ENCODE results near the gene MYO9A. TPM values are rescaled to one million over a fixed set of nuclear protein-coding genes. Genes with fewer than 3 reads are reported as not detected.

The MYO9A gene
- total RNA-seq, 1 experiment from 2014 or later = 41.6 TPM

DNA sequence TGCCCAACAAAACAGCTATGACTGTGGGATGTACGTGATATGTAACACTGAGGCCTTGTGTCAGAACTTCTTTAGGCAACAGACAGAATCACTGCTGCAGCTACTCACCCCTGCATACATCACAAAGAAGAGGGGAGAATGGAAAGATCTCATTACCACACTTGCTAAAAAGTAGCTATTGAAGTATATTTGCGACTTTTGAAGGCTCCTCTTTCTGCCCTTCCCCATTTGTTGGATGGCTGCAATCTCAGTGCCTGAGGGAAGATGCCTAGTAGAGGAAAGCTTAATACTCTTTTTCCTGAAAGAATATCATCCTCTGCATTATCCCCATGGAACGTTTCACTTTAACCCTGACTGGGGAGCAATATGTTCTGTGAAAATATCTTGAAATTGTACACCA is 22.1 kb upstream of the MYO9A start:
- BruUV-seq (replicated peaks) = no TSS peak
- intact Hi-C loops (cut with micrococcal nuclease; ENCODE audit: unreplicated experiment) (no loop called here), in situ Hi-C loops (cut with HindIII; ENCODE audit: low pct_unique_long_range_greater_than_20kb, low sequenced_read_pairs) (no loop called here)
- no peak for ATAC-seq
- no peak overlapping the region for H3K4me3 ChIP-seq (ENCODE audit: low read depth in 2 of 2, low read length in 2 of 2)
- DNase-seq (ENCODE audit: low read depth, low spot score) = no peak
- no peaks in the 10 kb centered on the region for H3K36me3 ChIP-seq (ENCODE audit: control insufficient read depth, insufficient read depth, low read length)
- H3K27ac ChIP-seq (ENCODE audit: low read length) = no peak overlapping the region
- H3K9me3 ChIP-seq (ENCODE audit: control insufficient read depth, insufficient read depth, low read depth, low read length) = no peaks in the 10 kb centered on the region
- TF ChIP-seq POLR2AphosphoS5 (IDR thresholded peaks at IDR 0.05; ENCODE audit: low read depth, low read length) (no peak), SIN3A (IDR thresholded peaks at IDR 0.05; ENCODE audit: borderline replicate concordance, insufficient read depth, low read depth, low read length) (no peak), TCF7L2 (IDR thresholded peaks at IDR 0.05; ENCODE audit: low read depth, low read length) (no peak)
- TF ChIP-seq, protein P1, sequence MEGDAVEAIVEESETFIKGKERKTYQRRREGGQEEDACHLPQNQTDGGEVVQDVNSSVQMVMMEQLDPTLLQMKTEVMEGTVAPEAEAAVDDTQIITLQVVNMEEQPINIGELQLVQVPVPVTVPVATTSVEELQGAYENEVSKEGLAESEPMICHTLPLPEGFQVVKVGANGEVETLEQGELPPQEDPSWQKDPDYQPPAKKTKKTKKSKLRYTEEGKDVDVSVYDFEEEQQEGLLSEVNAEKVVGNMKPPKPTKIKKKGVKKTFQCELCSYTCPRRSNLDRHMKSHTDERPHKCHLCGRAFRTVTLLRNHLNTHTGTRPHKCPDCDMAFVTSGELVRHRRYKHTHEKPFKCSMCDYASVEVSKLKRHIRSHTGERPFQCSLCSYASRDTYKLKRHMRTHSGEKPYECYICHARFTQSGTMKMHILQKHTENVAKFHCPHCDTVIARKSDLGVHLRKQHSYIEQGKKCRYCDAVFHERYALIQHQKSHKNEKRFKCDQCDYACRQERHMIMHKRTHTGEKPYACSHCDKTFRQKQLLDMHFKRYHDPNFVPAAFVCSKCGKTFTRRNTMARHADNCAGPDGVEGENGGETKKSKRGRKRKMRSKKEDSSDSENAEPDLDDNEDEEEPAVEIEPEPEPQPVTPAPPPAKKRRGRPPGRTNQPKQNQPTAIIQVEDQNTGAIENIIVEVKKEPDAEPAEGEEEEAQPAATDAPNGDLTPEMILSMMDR (IDR thresholded peaks at IDR 0.05) = no peak
- TF ChIP-seq, protein P2, sequence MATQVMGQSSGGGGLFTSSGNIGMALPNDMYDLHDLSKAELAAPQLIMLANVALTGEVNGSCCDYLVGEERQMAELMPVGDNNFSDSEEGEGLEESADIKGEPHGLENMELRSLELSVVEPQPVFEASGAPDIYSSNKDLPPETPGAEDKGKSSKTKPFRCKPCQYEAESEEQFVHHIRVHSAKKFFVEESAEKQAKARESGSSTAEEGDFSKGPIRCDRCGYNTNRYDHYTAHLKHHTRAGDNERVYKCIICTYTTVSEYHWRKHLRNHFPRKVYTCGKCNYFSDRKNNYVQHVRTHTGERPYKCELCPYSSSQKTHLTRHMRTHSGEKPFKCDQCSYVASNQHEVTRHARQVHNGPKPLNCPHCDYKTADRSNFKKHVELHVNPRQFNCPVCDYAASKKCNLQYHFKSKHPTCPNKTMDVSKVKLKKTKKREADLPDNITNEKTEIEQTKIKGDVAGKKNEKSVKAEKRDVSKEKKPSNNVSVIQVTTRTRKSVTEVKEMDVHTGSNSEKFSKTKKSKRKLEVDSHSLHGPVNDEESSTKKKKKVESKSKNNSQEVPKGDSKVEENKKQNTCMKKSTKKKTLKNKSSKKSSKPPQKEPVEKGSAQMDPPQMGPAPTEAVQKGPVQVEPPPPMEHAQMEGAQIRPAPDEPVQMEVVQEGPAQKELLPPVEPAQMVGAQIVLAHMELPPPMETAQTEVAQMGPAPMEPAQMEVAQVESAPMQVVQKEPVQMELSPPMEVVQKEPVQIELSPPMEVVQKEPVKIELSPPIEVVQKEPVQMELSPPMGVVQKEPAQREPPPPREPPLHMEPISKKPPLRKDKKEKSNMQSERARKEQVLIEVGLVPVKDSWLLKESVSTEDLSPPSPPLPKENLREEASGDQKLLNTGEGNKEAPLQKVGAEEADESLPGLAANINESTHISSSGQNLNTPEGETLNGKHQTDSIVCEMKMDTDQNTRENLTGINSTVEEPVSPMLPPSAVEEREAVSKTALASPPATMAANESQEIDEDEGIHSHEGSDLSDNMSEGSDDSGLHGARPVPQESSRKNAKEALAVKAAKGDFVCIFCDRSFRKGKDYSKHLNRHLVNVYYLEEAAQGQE (IDR thresholded peaks at IDR 0.05; ENCODE audit: insufficient read depth in 1 of 2, low read depth in 2 of 2, low read length in 1 of 2) = no peak
- 0 out of 2 replicates have a peak, but pooled peaks cover 3% of the 10 kb centered on the region for H3K4me1 ChIP-seq (ENCODE audit: control insufficient read depth, insufficient read depth, low read length)
- ChIA-PET POLR2A (interaction anchor here (0.5 kb wide), 1 partner anchor 322 kb away, joined by 4 read pairs; no protein-coding TSS in a partner anchor), CTCF (no interaction called here)
- no peaks in the 10 kb centered on the region for H3K27me3 ChIP-seq (ENCODE audit: control insufficient read depth, insufficient read depth, low read length)

DNA sequence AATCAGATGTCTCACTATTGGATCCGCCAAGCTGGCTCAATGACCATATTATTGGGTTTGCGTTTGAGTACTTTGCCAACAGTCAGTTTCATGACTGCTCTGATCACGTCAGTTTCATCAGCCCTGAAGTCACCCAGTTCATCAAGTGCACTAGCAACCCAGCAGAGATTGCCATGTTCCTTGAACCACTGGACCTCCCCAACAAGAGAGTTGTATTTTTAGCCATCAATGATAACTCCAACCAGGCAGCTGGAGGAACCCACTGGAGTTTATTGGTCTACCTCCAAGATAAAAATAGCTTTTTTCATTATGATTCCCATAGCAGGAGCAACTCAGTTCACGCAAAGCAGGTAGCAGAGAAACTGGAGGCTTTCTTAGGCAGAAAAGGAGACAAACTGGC is 21.7 kb upstream of the MYO9A start:
- H3K4me3 ChIP-seq (ENCODE audit: low read depth in 2 of 2, low read length in 2 of 2) = no peak overlapping the region
- BruUV-seq (replicated peaks) = no TSS peak
- intact Hi-C loops (cut with micrococcal nuclease; ENCODE audit: unreplicated experiment) (no loop called here), in situ Hi-C loops (cut with HindIII; ENCODE audit: low pct_unique_long_range_greater_than_20kb, low sequenced_read_pairs) (no loop called here)
- no peak for TF ChIP-seq TCF7L2 (IDR thresholded peaks at IDR 0.05; ENCODE audit: low read depth, low read length)
- TF ChIP-seq, protein P2 (IDR thresholded peaks at IDR 0.05; ENCODE audit: insufficient read depth in 1 of 2, low read depth in 2 of 2, low read length in 1 of 2) = no peak
- TF ChIP-seq SIN3A (IDR thresholded peaks at IDR 0.05; ENCODE audit: borderline replicate concordance, insufficient read depth, low read depth, low read length) = no peak
- TF ChIP-seq, protein P1 (IDR thresholded peaks at IDR 0.05) = no peak
- no peak for TF ChIP-seq POLR2AphosphoS5 (IDR thresholded peaks at IDR 0.05; ENCODE audit: low read depth, low read length)
- no peaks in the 10 kb centered on the region for H3K9me3 ChIP-seq (ENCODE audit: control insufficient read depth, insufficient read depth, low read depth, low read length)
- no peak for ATAC-seq
- H3K27me3 ChIP-seq (ENCODE audit: control insufficient read depth, insufficient read depth, low read length) = no peaks in the 10 kb centered on the region
- H3K36me3 ChIP-seq (ENCODE audit: control insufficient read depth, insufficient read depth, low read length) = no peaks in the 10 kb centered on the region
- ChIA-PET CTCF (no interaction called here), POLR2A (interaction anchor here (0.5 kb wide), 1 partner anchor 322 kb away, joined by 4 read pairs; no protein-coding TSS in a partner anchor)
- DNase-seq (ENCODE audit: low read depth, low spot score) = no peak
- H3K4me1 ChIP-seq (ENCODE audit: control insufficient read depth, insufficient read depth, low read length) = 0 out of 2 replicates have a peak, but pooled peaks cover 3% of the 10 kb centered on the region
- no peak overlapping the region for H3K27ac ChIP-seq (ENCODE audit: low read length)

Measured in Panc1 (cell line).